HepG2 (cell line): ENCODE measurements around the gene COG1. TPM values are rescaled to one million over a fixed set of nuclear protein-coding genes. Genes with fewer than 3 reads are reported as not detected.

Experiments used
- ATF4 ChIP-seq, 2 experiments: fragments of 450-650 bp in 1 of 2; sonication (generic) in 1 of 2; formaldehyde crosslinking; IDR thresholded peaks; 2 replicates each; pipeline versions ENCODE4 v1.5.0 to v1.8.0; 2020 to 2022; ENCODE audit warnings: mild to moderate bottlenecking in 1 of 2, missing genetic modification reagents in 1 of 2
- BRCA1 ChIP-seq: sonication (generic); formaldehyde crosslinking; IDR thresholded peaks from 2 replicates; pipeline ENCODE4 v1.4.0; 2020; ENCODE audit warnings: missing genetic modification reagents
- CBX2 ChIP-seq, 2 experiments: fragments of 200-600 bp in 1 of 2; sonication (generic); formaldehyde crosslinking in 1 of 2; IDR thresholded peaks; 2 replicates each; pipeline versions ENCODE4 v1.7.0 to v1.8.1; 2018 to 2022; ENCODE audit warnings: low read depth in 2 of 2, low read length in 1 of 2, mild to moderate bottlenecking in 1 of 2, missing genetic modification reagents in 1 of 2
- CENPT ChIP-seq: sonication (generic); formaldehyde crosslinking; IDR thresholded peaks from 2 replicates; pipeline ENCODE4 v1.8.0; 2022; ENCODE audit warnings: low read depth, mild to moderate bottlenecking, moderate library complexity, missing genetic modification reagents
- NFIB ChIP-seq: sonication (generic); formaldehyde crosslinking; IDR thresholded peaks from 2 replicates; pipeline ENCODE4 v1.9.0; 2021; ENCODE audit warnings: missing genetic modification reagents, mild to moderate bottlenecking, borderline replicate concordance
- PAX8 ChIP-seq: sonication (generic); formaldehyde crosslinking; IDR thresholded peaks from 2 replicates; pipeline ENCODE4 v1.8.0; 2022; ENCODE audit warnings: mild to moderate bottlenecking, missing genetic modification reagents, borderline replicate concordance
- PHB2 ChIP-seq: fragments of 450-650 bp; IDR thresholded peaks from 2 replicates; pipeline ENCODE4 v1.6.1; 2018; ENCODE audit not compliant: partially characterized antibody
- PLRG1 ChIP-seq: fragments of 450-650 bp; conservative IDR thresholded peaks from 2 replicates; pipeline ENCODE4 v1.6.1; 2016
- SMC3 ChIP-seq: IDR thresholded peaks from 2 replicates; pipeline ENCODE4 v1.6.1; 2011; ENCODE audit warnings: low read length, improper control_type of control experiment
- SP140L ChIP-seq: sonication (generic); formaldehyde crosslinking; IDR thresholded peaks from 2 replicates; pipeline ENCODE4 v1.4.0; 2020; ENCODE audit warnings: missing genetic modification reagents, borderline replicate concordance
- TIGD3 ChIP-seq: sonication (generic); formaldehyde crosslinking; IDR thresholded peaks from 2 replicates; pipeline ENCODE4 v1.5.1; 2020; ENCODE audit warnings: mild to moderate bottlenecking, missing genetic modification reagents, borderline replicate concordance
- ZBTB14 ChIP-seq: sonication (generic); formaldehyde crosslinking; IDR thresholded peaks from 2 replicates; pipeline ENCODE4 v1.4.0; 2020; ENCODE audit warnings: missing genetic modification reagents
- ZBTB26 ChIP-seq: IDR thresholded peaks from 2 replicates; pipeline ENCODE4 v1.6.1; 2016; ENCODE audit warnings: missing compliant biosample characterization, missing genetic modification reagents, borderline replicate concordance
- ZNF276 ChIP-seq: sonication (generic); formaldehyde crosslinking; IDR thresholded peaks from 2 replicates; pipeline ENCODE4 v1.4.0; 2020; ENCODE audit warnings: mild to moderate bottlenecking, low read depth, missing genetic modification reagents
- ZNF383 ChIP-seq: sonication (generic); formaldehyde crosslinking; IDR thresholded peaks from 2 replicates; pipeline ENCODE4 v1.4.0; 2020; ENCODE audit warnings: missing genetic modification reagents, mild to moderate bottlenecking, borderline replicate concordance
- ZNF484 ChIP-seq: sonication (generic); formaldehyde crosslinking; IDR thresholded peaks from 2 replicates; pipeline ENCODE4 v1.5.1; 2020; ENCODE audit warnings: mild to moderate bottlenecking, low read depth, missing genetic modification reagents, borderline replicate concordance
- ZNF678 ChIP-seq: sonication (generic); formaldehyde crosslinking; IDR thresholded peaks from 2 replicates; pipeline ENCODE4 v1.4.0; 2020; ENCODE audit warnings: mild to moderate bottlenecking, missing genetic modification reagents
- ZNF749 ChIP-seq: sonication (generic); formaldehyde crosslinking; IDR thresholded peaks from 2 replicates; pipeline ENCODE4 v1.8.0; 2022; ENCODE audit warnings: mild to moderate bottlenecking, missing genetic modification reagents, moderate library complexity, borderline replicate concordance
- polyA plus RNA-seq, 8 experiments: library from polyadenylated mRNA; depleted of rRNA in 3 of 8; stranded (reverse) in 7 of 8; unstranded in 1 of 8; fragments of >200 nt; fragmentation: Illumina TruSeq in 4 of 8; extraction: Trizol in 4 of 8; gene quantifications; 2 replicates each; pipeline versions ENCODE4 v1.2.1 to v1.2.3, GENCODE V29; 2011 to 2016; ENCODE audit warnings: low read depth in 4 of 8, missing spikeins in 1 of 8, mixed read lengths in 1 of 8; ENCODE audit not compliant: insufficient read depth in 1 of 8
- total RNA-seq, 5 experiments: library from RNA; depleted of rRNA; stranded (reverse); fragments of >200 nt; fragmentation: Illumina TruSeq; extraction: Trizol; gene quantifications; 2 replicates each; pipeline ENCODE4 v1.2.3, GENCODE V29; 2016; ENCODE audit warnings: low read depth in 1 of 5

COG1 gene
- total and polyA plus RNA-seq, 2 of the 13 experiments (the other 11 are each of a cell fraction or from before 2014, with no cell fraction given): 36.6 to 39.7 TPM

DNA sequence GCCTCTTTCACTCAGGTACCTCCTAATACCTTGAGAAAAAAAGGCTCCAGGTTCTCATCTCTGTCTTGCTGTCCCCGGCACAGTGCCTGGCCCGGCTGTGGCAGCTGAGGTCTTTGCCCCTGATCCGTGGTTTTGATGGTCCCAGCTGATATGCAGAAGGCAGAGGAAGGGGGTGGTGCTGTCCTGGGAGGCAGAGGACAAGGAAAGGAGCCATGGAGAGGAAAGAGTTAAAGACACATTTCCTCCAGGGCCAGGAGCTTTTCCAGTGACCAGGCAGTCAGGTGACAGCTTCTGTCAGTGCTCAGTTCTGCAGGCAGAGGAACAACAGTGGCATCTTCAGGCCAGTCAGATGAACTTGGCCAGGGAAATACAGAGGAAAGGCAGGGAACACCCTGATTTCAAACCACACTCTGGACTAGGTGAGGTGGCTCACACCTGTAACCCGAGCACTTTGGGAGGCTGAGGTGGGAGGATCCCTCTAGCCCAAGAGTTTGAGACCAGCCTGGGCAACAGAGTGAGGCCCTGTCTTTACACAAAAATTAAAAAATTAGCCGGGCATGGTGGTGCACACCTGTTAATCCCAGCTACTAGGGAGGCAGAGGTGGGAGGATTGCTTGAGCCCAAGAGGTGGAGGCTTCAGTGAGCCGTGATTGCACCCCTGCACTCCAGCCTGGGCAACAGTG lies 3.3 kb upstream of the COG1 start (continued):
- TF ChIP-seq ZBTB14 (CRISPR knock-in tag): no peak
- TF ChIP-seq ZNF749 (CRISPR knock-in tag): no peak
- TF ChIP-seq ZNF383 (CRISPR knock-in tag): peak; percentile 74; the same call in 1 of the 2 replicates
- no peak for TF ChIP-seq CBX2 (IDR thresholded peaks at IDR 0.05; ENCODE audit: low read depth, low read length)
- TF ChIP-seq CBX2 (CRISPR knock-in tag; IDR thresholded peaks at IDR 0.05; ENCODE audit: low read depth): 0 out of 2 replicates have a peak, but pooled peaks have one; percentile 69
- no peak for TF ChIP-seq NFIB (CRISPR knock-in tag)
- no peak for TF ChIP-seq BRCA1 (CRISPR knock-in tag)
- no peak for TF ChIP-seq ZBTB26
- TF ChIP-seq PHB2: no peak
- TF ChIP-seq ZNF678 (CRISPR knock-in tag): no peak
- no peak for TF ChIP-seq ZNF276 (CRISPR knock-in tag)
- no peak for TF ChIP-seq PLRG1
- TF ChIP-seq CENPT (CRISPR knock-in tag): no peak
- 0 out of 4 replicates have a peak, but pooled peaks of 1 of the 2 experiments have one; percentile 27 for TF ChIP-seq ATF4 (CRISPR knock-in tag; IDR thresholded peaks at IDR 0.05)
- no peak for TF ChIP-seq TIGD3 (CRISPR knock-in tag)
- TF ChIP-seq SP140L: no peak
- no peak for TF ChIP-seq ZNF484 (CRISPR knock-in tag)
- TF ChIP-seq PAX8: no peak
- TF ChIP-seq SMC3: peak; percentile 99
